Amygdala (tissue), 56 donors: ENCODE data around the gene PARP2.
"Not testable (repeated sequence)": the region's sequence is repeated elsewhere in the genome, so short reads cannot be mapped to it uniquely, and the experiment has no call there.

ENCODE experiments used
- DNase-seq, 56 donors: peaks; one replicate each; lab custom pipeline; 2025; lab: John Stamatoyannopoulos, UW

Gene PARP2

DNA sequence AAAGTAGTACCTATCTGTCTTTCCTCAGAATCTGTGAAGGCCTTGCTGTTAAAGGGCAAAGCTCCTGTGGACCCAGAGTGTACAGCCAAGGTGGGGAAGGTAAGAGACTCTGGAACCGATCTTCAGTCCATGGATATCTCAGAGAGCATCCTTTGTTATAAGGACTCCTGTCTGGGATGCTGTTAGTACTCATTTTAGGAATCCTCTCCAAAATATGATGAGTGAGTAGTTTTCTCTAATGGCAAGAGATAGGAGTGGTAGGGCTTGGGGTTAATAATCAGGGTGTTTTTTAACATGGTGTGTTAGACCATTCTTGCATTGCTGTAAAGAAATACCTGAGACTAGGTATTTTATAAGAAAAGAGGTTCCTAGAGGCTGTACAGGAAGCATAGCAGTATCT lies 1.9 kb downstream of the PARP2 start:
- DNase-seq, result no peak

GRCh38 chr14:20346713-20347112 lies 3.3 kb downstream of the PARP2 start:
- DNase-seq, result no peak

DNA sequence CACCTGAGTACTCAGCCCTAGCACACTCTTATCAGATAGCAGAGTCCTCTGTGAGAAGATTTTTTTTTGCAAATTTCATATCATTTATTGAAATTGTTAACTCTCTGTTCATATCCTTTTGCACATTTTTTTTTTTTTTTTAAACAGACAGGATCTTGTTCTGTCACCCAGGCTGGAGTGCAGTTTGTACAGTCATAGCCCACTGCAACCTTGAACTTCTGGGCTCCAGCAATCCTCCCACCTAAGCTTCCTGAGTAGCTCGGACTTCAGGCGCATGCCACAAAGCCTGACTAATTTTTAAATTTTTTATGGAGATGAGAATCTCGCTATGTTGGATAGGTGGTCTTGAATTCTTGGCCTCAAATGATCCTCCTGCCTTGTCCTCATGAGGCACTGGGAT lies 4.3 kb downstream of the PARP2 start:
- DNase-seq, result no peak

DNA sequence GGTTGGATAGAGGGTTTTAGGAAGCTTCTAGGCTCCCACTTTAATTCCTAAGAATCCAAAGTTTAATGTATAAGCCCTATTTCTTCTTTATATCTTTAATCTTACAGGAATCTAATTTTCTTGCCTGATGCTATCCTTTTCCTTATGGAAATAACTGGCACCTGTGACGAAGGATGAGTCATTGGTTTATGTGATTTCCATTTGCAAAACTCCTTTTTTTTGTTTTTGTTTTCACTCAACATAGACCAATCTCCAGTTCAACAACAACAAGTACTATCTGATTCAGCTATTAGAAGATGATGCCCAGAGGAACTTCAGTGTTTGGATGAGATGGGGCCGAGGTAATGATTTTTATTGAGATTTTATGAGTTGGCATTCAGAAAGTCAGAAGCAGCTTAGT lies 6.8 kb downstream of the PARP2 start:
- DNase-seq, result no peak

DNA sequence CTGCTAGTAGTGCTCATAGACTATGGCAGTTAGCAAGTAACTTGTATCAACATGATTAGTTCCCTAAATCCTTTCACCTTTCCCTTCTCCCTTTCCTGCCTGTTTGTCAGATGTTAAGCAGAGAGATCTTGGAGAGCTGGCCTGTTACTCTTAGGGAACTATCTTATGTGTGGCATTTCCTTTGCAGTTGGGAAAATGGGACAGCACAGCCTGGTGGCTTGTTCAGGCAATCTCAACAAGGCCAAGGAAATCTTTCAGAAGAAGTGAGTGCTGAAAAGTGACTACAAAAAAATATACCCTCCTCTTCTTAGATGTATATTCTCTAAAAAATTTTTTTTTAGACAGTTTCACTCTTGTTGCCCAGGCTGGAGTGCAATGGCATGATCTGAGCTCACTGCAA lies 7.4 kb downstream of the PARP2 start:
- DNase-seq, result no peak

- DNase-seq, result no peak
These were observed 13.0 kb downstream of the PARP2 start for GRCh38 chr14:20356422-20356821.

GRCh38 chr14:20358474-20358873 lies 15.0 kb downstream of the PARP2 start:
- not testable (repeated sequence) for DNase-seq

DNA sequence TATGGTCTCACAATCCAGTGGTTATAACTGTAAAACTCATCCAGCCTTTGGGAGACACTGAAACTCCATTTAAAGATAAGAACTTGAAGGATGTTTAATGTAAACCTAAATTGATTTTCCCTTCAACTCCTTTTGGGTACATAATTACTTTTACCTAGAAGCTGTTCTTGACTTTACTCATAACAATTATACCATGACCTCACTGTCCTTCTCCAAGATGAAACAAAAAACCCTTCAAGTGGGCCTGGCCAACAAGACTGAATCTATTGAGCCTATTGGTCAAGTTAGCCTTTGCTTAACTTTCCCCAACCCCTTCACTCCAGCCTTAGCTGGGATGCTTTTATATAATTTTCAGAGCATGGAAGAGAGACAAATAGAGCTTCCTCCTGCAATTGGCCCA lies 22.5 kb downstream of the PARP2 start:
- DNase-seq, result no peak

- no peak for DNase-seq
These were observed 29.4 kb downstream of the PARP2 start for GRCh38 chr14:20372796-20373195.

DNA sequence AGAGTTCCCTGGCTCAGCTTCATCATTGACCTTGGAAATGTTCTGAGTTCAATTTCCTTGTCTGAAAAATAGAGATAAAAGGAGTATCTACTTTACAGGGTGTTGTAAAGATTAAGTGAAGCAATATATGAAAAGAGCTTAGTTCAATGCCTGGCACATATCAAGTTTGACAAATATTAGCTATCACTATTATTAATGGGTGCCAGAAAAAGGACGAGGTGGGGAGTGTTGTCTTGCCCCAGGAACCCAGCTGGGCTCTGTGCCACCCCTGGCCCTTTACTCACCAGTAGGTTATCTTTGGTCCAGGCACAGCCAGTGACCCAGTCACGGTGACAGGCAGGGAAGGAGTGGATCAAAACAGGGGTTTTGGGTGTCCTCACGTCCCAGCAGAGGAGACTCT lies 32.0 kb downstream of the PARP2 start:
- no peak for DNase-seq

- DNase-seq, result no peak
These were observed 32.7 kb downstream of the PARP2 start for GRCh38 chr14:20376071-20376588.

DNA sequence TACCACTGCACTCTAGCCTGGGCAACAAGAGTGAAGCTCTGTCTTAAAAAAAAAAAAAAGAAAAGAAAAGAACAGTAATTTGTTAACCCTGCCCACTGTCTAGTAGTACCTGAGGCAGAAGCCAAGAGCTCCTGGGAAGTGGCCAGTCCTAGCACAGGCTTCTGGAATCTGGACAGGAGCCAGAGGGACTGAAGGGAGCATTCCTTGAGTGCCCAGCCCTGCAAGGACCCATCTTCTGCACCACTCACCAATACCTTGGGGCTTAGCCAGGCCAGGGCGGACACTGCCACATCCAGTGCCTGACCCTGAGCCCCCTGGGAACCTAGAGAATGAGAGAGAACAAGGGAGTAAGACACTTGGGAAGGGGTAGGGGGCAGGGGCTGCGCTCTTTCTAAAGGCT lies 33.7 kb downstream of the PARP2 start:
- DNase-seq, result no peak

- no peak for DNase-seq
These were observed 36.3 kb downstream of the PARP2 start for GRCh38 chr14:20379743-20380142.

DNA sequence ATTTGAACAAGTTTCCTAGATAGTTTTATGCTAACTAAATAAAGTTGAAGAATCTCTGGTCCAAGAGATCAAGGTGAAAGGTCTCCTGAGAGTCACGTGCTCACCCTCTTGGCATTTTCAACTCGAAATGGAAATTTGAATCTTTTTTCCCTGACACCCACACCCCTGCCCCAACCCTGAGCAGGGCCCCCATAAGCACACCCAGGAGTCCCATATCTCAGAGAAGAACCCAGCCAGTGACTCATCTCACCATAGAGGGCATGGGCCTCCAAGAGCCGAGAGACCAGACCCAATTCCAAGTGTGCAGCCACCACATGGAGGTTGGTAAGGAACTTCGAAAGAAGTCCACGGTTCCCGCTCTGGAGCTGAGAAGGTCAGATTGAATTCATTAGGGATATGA lies 37.2 kb downstream of the PARP2 start:
- DNase-seq, result no peak

GRCh38 chr14:20381341-20381740 lies 37.9 kb downstream of the PARP2 start:
- DNase-seq, result no peak

- no peak for DNase-seq
These were observed 39.1 kb downstream of the PARP2 start for GRCh38 chr14:20382526-20382925.

DNA sequence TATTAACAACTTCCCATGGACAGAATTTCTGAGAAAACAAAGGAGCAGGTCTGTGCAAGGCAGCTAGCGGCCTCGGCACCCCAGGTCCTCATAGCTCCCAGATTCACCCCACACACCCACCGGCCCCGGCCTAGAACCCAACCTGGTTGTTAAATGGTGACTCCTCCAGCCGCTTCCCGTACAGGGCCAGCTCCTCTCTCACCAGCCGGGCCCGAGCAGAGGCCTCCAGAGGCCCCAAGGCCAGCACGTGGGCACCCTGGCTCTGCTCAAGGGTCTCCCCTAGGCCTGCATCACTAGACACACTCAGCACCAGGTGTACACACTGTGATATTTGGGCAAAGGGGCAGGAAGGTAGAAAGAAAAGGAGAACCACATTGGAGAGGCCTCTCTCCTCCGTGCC lies 39.6 kb downstream of the PARP2 start:
- no peak for DNase-seq

GRCh38 chr14:20383636-20384035 lies 40.2 kb downstream of the PARP2 start:
- no peak for DNase-seq

DNA sequence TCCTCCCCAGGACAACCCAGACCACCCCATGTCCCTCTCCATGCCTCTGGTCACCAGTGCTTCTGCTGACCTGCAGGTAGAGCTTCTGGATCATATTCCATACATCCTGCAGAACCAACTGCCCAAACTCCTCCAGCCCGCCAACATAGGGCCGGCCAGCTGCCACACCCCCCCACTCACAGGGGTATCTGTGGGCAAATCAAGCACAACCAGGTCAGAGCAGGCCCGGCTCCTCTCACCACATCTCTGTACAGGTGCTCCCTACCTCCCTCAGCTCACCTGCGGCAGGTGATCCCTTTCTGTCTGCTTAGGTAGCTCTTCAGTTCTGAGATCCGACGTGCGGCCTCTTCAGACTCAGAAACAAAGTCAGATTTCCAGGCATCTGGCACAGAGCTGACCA lies 40.9 kb downstream of the PARP2 start:
- no peak for DNase-seq

DNA sequence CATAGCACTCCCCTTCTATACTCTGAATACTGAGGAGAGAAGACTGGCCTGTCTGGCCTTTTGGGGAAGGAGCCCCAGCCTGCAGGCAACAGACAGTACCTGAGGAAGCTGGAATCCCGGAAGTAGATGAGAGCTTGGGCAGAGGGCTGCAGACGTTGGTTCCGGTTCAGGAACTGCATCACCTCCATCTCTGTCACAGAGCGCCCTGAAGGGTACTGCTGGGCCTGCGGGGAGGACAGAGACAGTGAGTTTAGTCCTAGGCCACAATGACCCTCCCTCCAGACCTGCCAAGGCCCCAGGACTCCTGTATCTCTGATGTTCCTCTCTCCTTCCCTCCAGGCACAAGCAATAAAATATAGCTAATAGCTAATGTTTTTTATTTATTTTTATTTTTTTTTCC lies 41.5 kb downstream of the PARP2 start:
- no peak for DNase-seq

DNA sequence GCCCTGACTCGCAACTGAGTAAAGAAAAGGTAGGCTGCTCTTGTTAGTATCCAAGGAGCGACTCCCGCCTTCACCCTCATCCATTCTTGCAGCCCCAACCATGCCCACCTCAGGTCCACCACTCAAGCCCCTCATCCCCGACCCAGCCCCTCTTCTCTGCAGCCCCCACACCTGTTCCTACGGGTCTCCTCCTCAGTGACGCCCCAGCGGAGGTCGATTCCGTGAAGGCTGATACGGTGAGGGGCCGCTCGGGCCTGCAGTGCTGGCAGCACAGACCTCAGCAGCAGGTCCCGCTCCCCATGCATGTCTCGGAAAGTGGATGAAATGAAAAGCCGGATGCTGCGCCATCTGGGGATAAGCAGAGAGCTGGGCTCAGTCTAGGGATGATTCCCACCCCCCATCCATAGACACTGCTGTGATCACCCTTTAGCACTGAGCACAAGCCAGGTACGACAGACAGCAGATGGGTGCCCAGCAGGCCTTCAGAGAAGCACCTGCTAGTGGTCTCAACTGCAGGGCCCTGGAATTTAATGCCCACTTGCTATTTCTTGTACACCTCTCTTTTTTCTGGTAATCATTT lies 42.9 kb downstream of the PARP2 start:
- no peak for DNase-seq

DNA sequence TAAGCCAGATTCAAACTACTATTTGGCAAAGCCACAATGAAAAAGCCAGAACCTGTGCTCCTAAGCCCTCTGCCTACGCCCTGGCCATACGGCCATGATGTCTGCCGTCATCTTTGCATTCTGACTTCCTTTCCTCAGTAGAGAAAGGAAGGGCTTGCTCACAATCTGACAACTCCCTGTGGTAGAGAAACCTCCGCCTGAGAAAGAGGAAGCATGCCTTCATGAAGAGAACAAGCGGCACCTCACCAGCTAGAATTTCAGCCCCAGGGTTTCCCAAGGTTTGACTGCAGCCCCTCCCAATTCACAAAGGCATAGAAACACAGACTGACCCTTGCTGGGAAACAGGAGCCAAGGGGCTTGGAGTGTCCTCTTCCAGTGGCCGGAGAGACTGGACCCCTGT lies 44.1 kb downstream of the PARP2 start:
- no peak for DNase-seq

DNA sequence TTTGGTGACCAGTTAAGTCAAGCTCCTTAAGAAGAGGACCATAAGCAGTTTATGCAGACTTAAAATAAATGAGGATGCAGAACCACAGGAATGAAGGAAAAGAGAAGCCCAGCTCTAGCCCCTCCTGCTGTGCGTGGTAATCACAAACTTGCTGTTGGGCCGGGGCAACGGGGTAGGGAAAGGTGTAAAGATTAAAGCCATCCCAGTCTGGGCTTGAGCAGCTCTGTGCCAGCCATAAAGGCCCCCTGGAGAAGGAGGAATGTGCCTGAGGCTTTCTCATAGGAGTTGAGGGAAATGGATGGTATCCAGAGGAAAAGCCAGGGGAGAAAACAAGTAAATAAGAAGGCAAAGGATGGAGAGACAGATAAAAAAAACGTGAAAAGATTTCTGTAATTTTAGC lies 44.7 kb downstream of the PARP2 start:
- no peak for DNase-seq
